GM12891 (cell line): ENCODE results near the gene CENPB.

Source experiments
- PAX5 ChIP-seq: IDR thresholded peaks from 2 replicates; pipeline ENCODE4 v1.6.1; 2011; ENCODE audit warnings: low read length, moderate library complexity, mild to moderate bottlenecking; ENCODE audit not compliant: insufficient read depth, severe bottlenecking
- POLR2A ChIP-seq: IDR thresholded peaks from 2 replicates; pipeline ENCODE4 v1.6.1; 2011; ENCODE audit warnings: low read depth, low read length, control low read depth
- POLR2AphosphoS5 ChIP-seq: IDR thresholded peaks from 2 replicates; pipeline ENCODE4 v1.6.1; 2011; ENCODE audit warnings: low read depth, low read length, control low read depth
- POU2F2 ChIP-seq: IDR thresholded peaks from 2 replicates; pipeline ENCODE4 v1.6.1; 2011; ENCODE audit warnings: low read depth, mild to moderate bottlenecking, control low read depth, low read length, moderate library complexity
- SPI1 ChIP-seq: IDR thresholded peaks from 2 replicates; pipeline ENCODE4 v1.6.1; 2011; ENCODE audit warnings: low read depth, low read length, control low read depth
- TAF1 ChIP-seq: IDR thresholded peaks from 2 replicates; pipeline ENCODE4 v1.6.1; 2011; ENCODE audit warnings: low read depth, low read length, control low read depth

GRCh38 chr20:3739054-3739925, 47.2 kb downstream of the CENPB start:
- TF ChIP-seq POLR2A, result no peak
- no peak for TF ChIP-seq POLR2AphosphoS5
- no peak for TF ChIP-seq TAF1
- no peak for TF ChIP-seq POU2F2
- no peak for TF ChIP-seq PAX5
- no peak for TF ChIP-seq SPI1
